ENCODE results near the gene EGFL8.
"Not testable (repeated sequence)": the region's sequence is repeated elsewhere in the genome, so short reads cannot be mapped to it uniquely, and the experiment has no call there.

The EGFL8 gene

DNA sequence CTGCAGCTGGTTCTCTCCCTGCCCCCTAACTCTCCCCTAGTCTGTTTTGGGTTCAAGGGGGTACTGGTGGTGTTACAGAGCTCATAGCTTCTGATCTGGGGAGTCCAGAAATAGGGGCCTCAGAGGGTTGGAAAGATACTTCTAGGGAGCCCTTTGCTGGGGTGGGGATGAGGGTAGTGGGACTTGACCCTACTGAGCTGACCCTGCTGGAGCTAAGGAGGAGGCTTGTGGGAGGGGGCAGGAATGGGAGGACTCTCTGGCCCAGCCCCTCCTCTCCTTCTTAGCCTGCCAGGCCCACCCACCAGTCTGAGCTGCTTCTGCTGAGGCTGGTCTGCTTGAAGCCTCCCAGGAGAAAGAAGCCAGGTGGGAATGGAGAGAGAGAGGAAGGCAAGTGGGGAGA, at the start of gene EGFL8:
TSS of gene EGFL8 (plus strand) at position 301 of the 400 bp plus-strand sequence. CDS start 1,571 bp downstream, outside the sequence.
- no peak for DNase-seq

DNA sequence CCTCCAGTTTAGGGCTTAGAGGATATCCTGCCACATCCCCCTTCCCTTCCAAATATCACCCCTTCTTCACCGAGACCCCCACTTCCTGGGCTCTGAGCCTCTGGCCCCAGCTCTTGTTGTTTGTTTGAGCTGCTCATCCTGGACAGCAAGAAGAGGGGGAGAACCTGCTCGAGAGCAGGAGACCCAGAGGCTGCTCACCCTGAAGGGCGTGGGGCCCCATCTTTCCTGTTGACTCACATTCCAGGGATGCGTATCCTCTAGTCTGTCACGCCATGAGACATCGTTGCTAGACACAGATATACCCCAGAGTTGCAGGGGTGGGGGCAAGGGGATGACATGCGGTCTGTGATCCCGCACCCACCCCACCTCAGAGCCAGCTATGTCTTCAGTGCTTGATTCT, 49.6 kb upstream of the EGFL8 start:
- no peak for DNase-seq

DNA sequence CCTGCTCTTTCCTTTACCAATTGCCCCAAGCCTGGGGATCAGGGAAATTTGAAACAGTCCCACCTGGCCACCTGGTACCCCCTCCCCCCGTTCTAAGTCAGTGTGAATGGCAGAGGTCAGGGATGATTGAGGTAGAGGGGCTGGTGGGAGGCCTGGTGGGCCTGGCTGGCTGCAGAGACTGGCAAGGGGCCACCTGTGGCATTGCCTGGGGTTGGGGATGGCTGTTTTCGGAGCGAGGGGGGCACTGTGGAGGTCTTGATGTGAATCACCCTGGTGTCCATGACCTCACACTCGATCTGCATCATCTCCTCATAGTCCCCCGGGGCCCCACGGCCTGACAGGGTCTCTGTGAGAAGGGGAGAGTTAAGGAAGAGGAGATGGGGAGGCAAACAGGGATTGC, 48.8 kb upstream of the EGFL8 start:
- no peak for DNase-seq

DNA sequence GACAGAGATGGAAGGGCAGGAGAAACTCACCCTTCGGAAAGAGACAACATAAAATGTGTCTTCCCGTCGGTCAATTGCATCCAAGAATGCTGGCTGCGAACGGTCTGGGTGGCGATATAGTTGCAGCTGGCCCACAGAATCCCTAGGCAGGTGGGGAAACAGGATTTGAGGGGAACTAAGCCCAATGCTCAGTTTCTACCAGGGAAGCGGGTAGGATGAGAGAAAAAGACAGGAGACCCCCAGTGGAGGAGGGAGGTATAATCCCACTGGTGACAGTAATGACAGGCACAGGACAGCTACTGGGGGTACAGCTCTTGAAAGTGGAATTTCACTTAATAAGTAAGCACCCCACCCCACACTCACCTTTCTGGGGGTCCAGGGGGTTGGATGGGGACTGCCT, 47.7 kb upstream of the EGFL8 start:
- DNase-seq, result no peak

DNA sequence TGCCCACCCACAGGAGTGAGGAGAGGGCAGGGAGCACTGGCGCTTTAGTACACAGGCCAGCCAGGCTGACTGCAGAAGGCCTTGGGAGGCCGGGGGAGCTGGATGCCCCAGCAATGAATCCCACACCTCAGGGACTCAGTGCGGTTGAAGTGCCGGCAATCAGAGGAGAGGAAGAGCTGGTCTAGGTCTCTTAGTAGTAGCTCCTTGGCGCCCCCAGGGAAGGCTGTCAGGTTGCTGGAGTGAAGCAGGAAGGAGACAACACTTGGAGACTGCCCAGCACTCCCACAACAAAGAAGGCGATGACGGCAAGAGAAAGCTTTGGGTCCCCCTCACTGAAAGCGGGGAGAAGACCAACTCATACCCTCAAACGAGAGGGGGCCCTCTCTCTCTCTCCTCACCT, 46.9 kb upstream of the EGFL8 start:
- DNase-seq, result no peak

DNA sequence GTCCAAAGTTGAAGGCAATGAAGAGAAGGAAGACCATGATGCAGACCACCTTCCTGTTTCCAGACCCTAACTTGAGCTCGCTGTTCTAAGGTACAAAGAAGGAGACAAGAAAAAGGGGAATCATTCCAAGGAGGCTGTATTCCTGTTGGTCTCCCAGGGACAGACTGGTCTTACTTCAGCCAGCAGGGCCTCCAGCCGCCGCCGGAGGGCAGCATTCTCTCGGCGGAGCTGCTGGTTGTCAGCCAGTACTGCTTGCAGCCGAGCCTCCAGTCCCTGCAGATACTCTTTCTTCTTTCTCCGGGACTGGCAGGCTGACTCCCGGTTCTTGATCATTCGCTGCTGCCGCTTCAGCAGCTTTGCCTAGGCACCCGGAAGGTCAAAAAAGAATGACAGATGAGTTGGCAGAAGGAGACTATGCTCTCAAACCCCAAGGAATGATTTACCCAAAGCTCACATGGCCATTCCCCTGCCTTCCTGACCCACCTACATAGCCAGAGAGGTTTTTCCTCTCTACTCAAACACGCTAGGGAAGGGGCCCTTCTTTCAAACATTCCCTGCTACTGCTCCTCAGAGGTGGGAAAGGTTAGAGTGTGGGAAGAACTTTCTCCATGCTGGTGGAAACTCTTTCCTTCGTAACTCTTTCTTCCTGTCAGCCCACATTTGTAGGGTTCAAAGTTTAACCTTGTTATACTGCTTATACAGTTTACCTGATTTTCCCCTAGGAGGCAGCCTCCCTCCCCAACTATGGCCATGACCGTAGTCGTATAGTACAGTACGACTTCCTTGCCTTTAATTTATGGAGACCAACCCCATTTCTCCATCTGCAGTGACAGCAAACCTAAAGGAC, 45.4 kb upstream of the EGFL8 start:
- peak; percentile 68 for DNase-seq

DNA sequence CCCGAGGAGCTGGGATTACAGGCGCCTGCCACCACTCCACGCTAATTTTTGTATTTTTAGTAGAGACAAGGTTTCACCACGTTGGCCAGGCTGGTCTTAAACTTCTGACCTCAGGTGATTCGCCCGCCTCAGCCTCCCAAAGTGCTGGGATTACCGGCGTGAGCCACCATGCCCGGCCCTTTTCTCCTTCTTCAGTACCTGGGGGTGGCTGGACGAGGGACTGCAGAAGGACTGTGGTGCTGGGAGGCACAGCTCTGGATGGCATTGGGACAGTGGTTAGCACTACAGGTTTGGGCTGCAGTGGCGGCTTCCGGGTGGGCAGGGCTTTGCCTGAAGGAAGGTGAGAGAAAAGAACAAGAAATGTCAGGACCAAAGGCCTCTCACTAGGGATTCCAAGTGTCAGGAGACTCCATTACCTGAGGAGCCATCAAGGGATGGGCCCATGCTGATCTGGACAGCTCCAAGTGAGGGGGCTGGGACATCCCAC, 43.8 kb upstream of the EGFL8 start:
- DNase-seq, result no peak

DNA sequence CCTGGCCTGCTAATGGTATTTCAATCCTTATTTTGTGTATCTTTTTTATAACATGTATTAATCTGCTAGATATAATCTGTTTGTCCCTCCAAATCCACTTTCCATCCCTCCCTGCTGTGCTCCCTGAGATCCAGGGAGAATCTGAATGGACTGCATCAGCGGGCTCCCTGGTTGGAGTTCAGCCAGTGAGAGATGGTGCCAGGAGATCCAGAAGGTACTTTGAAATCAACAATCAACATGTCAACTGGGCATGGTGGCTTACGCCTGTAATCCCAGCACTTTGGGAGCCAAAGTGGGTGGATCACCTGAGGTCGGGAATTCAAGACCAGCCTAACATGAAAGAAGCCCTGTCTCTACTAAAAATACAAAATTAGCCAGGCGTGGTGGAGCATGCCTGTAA, 40.7 kb upstream of the EGFL8 start:
- no peak for DNase-seq

DNA sequence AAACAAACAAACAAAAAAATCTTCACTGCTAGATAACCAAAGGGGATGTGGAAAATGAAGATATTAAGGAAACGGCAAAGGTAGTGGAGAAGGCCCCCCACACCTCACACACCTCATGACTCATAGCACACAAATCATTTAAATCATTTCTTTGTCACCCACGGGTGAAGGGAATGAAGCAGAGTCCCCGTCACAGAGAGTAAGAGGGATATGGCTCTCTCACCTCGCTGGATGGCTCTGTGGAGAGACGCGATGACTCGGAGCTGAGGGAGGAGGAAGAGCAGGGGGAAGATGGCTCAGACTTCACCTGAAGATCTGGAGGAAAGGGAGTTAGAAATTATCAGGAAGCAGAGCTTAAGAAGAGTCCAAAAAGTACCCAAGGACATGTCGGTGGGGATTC, 37.5 kb upstream of the EGFL8 start:
- no peak for DNase-seq

DNA sequence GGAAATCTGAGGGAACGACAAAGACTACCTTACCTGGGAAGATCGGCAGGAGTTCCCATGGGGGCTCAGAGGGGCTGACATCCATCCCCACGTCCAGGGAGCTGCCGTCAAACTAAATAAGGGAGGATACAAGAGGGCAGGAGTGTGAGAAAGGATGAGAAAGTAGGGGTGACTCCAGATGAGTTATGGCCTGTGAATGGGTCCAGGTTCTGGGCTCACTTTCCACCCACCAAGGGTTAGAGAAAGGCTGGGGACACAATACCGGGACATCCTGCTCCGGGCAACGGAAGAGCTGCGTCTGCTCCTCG, 37.0 kb upstream of the EGFL8 start:
- no peak for DNase-seq

DNA sequence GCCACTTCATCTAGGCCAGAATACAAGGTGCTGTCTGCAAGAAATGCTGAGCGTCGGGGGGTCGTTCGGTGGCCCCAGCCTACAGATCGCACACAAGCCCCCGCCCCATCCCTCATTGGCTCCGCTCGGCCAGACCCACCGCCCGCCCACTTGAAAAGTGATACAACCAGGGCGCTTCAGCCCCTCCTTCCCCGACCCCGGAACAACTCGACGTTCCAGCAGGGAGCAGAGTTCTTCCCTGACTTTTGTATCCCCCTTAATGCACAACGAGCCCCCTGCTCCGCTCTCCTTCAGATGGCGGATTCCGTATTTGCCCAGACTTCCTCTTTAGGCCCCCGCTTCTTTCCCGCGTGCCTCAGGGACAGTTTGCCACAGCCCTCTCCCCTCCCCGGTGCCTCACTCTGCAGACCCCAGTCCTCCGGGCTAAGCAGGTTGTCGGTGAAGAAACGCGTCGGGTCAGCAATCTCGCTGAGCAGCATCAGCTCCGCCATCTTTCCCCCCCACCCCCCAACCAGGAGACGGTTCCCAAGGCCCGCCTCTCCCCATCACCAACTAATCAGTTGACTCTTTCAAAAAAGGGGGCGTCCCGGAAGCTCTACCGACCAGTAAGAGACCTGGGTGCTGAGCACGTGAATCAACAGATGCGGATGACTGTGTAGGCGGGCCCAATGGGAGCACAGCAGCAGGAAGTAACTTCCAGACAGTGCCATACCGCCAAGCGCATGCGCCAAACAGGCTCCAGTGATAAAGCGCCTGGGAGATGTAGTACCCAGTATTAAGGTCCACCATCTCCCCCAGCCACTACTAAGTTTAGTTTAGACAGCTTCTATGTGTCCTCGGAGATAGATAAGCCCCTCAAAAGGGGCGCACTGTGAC, 36.4 kb upstream of the EGFL8 start, which contains the start of gene ATF6B:
TSS of gene ATF6B (minus strand) at position 530 of the 876 bp plus-strand sequence. CDS start at position 491, 39 bp downstream.
- peak; percentile 94 for DNase-seq

DNA sequence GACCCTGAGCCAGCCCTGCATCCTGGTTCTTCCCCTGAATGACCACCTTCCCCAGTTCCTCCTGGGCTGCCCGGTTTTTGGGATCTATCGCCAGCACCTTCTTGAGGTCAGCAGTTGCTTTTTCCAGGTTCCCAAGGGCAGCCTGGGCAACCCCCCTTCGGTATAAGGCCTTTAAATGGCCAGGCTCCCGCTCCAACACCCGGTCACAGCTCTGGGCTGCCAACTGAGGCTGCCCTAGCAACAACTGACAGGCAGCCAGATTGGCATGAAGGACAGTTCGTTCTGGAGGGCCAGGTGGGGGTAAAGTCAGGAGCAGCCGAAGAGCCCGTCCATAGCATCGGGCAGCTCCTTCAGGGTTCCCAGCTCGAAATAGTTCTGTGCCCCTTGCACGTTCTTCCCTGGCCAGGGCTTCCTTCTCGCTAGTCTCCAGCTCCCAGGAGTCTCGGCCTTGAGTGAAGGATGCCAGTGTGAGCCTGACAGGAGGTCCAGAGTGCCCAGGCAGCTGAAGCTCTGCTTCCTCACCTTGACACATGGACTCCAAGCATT, 35.6 kb upstream of the EGFL8 start:
- no peak for DNase-seq

DNA sequence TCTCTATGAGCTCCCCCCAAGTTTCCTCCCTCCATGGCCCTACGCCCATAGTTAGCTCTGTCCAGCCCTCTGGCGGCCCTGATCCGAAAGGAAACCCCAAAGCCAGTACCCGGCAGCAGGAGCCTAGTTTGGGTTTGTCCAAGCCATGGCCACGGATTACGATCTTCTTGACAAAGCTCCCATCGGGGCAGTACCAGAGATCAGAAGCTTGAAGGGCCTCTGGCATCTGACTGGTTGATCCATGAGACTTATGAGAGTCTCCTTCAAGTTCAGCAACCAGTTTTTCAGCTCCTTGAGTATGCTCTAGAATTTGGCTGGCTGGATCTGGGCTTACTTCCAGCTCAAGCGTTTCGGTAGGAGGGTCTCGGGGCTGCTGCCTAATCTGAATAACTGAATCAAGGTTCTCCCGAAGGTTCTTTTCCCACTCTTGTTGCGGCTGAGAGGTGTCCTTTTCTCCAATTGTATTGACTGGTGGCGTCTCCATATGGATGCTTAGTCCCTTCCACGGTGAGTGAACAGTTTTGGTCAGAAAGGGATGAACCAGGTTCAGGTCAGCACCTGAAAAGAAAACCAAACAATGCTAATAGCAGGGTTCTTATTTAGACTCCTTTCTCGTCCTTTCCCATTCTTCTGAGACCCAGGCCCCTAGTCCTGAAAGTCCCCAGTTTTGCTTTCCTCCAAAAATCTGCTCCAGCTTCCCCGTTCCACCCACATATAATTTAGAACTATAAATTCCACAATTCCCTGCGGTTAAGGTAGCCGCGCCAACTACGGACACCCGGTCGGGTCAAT, 34.9 kb upstream of the EGFL8 start:
- DNase-seq, result no peak

DNA sequence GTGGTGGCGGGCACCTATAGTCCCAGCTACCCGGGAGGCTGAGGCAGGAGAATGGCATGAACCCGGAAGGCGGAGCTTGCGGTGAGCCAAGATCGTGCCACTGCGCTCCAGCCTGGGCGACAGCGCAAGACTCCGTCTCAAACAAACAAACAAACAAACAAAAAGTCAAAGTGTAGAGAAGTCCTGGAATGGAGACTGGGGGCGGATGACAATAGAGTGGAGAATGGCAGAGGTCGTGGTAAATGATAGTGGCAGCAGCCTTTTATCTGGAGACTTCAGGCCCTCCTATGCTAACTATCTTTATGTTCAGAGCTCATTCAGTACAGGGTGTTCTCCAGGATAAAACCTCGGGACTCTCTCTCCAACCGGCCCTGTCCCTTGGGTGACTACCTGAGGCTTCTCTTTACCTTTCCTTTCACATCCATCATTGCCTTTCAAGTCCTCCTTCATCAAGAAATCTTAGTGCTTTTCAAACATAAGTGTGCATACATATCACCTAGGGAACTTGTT, 32.9 kb upstream of the EGFL8 start:
- no peak for DNase-seq

DNA sequence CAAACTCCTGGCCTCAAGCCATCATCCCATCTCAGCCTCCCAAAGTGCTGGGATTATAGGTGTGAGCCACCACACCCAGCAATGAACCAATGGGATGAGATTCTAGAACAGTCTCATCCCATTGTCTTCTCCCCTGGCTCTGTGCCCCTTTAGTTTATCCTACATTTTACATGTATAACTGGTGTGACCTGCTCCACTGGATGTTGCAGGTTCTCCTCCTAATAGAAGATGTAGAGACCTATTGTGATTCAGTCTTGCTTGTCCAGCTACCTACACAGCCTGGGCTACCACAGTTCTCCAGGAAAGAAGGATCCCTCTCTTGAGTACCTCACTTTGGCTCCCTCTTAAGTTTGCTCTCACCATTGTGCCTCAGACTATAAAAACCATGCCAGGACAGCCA, 32.3 kb upstream of the EGFL8 start:
- no peak for DNase-seq

DNA sequence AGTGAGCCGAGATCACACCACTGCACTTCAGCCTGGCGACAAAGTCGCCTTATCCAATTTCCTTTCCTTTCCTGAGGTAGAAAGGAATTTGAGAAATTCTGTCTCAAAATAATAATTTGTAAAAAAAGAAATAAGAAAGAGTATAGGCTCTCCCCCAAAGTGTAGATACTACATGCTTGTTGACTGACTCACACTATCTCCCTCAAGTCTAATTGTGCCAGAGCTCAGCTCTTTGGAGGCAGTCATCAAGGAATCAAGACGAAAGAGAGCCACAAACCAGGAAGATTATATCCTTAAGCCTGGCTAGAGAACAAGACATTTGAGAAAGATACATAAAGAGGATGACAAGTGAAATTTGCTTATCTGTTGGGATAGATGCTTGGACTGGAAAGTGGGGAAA, 30.6 kb upstream of the EGFL8 start:
- DNase-seq, result no peak

DNA sequence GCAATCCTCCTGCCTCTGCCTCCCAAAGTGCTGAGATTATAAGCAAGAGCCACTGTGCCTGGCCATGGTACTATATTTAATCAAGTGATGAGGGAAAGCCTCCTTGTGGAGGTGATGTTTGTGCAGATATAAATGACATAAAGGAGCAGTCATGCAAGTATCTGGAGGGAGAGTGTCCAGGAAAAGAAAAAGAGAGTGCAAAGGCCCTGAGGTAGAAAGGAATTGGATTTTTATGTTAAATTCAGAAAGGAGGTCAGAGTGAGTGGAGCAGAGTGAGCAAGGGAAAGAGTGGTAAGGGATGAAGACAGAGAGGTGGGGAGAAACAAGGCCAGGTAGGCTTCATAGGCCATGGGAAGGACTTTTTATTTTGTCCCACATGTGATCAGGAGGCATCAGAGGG, 26.9 kb upstream of the EGFL8 start:
- no peak for DNase-seq

DNA sequence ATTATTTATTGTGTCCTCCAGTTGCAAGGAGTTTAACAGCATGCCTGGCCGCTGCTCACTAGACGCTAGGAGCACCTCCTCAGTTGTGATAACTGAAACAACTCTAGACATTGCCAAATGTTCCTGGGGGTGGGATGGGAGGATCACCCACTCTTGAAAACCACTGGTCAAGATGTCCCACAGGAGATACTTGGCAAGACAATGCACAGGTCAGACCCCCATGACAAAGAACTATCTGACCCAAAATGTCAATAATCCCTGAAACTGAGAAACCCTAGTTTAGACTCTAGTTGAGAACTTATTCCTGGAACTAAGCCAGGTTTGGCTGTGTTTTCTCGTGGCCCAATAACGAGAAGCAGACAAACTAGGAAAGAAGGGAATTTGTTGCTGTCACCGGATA, 24.8 kb upstream of the EGFL8 start:
- no peak for DNase-seq

DNA sequence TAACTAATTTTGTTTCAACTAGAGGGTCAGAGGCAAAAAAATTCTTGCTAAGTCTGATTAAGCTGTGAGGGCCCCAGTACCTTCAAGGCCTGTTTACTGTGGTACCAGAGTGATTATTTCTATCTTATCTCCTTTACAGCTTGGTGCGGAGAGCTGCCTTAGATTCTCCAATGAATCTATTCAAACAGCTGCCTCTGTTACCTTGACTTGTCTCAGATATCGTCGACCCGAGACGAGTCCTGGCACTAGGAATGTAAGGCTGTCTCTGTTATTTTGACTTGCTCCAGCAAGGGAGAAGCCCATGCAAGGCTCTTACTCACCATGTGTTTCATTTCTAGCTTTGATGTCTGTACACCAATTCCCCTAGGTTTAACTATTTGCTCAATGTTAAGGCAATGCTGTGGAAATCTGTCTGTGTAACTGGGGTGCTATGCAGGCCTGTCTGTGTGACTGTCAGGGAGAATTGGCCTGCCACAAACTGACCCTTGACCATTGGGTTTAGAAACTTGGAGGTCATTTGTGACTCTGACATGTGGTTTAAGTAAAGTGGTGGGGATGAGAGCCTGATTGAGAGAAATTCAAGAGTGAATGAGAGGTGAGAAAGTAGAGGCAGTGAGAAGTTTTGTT, 23.9 kb upstream of the EGFL8 start:
- DNase-seq, result no peak

DNA sequence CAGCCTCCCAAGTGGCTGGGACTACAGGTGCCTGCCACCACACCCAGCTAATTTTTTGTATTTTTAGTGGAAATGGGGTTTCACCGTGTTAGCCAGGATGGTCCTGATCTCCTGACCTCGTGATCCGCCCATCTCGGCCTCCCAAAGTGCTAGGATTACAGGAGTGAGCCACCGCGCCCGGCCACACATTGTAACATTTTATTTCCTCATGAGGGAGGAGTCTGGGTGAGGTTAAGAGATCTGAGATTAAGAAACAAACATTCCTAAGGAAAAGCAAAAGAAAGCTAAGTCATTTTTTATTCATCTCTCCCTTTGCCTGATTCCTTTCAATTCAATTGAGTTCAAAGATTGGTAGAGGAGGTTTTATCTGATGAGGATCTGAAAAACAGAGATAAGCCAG, 20.2 kb upstream of the EGFL8 start:
- DNase-seq, result not testable (repeated sequence)

DNA sequence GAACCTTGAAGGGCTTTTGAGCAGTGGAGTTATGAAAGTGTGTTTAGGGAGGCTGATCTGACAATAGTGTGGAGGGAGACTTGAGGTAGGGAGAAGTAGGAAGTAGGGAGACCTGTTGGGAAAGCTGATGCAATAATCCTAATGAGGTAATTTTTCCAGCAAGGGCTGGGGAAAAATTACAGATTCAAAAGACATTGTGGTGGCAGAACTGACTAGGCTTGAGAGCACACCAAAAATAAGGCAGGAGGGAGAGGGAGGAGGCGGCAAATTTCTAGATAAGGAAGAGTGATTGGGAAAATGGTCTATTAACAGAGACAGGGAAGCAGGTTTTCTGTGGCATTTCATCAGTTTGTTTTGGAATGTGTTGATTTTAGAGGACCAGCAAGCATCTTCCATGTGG, 18.1 kb upstream of the EGFL8 start:
- DNase-seq, result no peak

DNA sequence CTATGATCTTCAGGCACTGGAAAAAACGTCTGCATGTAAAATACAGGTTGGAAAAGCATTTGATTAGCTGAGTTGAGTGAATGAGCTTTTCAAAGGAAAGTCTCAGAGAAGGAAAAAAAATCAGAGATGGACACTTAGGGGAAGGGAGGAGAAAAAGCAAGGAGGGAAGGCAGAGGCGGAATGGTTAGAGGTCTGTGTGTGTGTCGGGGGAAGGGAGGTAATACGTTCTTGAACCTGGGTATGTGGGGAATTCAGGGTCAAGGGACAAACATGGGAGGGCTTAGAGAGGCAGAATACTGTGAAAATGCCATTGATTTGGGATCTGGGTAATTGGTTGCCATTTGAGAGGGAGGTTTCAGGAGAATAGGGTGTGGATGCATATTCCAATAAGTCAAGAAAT, 17.7 kb upstream of the EGFL8 start:
- no peak for DNase-seq

All from stimulated activated CD4-positive, alpha-beta T cell treated with anti-CD3 and anti-CD28 coated beads, Interleukin-12 subunit alpha, Interleukin-12 subunit beta, amount 100 ng/mL, for 4 hours (primary cell).